Pancreas (tissue), 10 donors: ENCODE measurements around the gene KSR1. TPM values are rescaled to one million over a fixed set of nuclear protein-coding genes. Genes with fewer than 3 reads are reported as not detected.
"Not testable (repeated sequence)": the region's sequence is repeated elsewhere in the genome, so short reads cannot be mapped to it uniquely, and the experiment has no call there.

ENCODE experiments used
- ATAC-seq, 4 donors: fragments of 200-7000 bp; cut with Tn5 transposase; one replicate each; pipeline versions ENCODE4 v1.8.0 to v1.9.1; 2020; ENCODE audit warnings: mild to moderate bottlenecking in 4 of 4, moderate library complexity in 4 of 4
- DNase-seq, 6 donors: peaks; one replicate each; pipeline ENCODE4 v3.0.0-alpha.2; 2020
- FAIRE-seq: peaks from 2 replicates; lab custom pipeline; 2012; peaks lifted over from hg19 to GRCh38; lab: Jason Lieb, UNC
- H3K27ac ChIP-seq, 4 donors: fragments of 200-600 bp; sonication (generic); 1 replicate in 3 of 4; 2 replicates in 1 of 4; pipeline versions ENCODE4 v1.5.0 to v1.8.0; 2020
- H3K27me3 ChIP-seq, 4 donors: fragments of 200-600 bp; one replicate each; pipeline ENCODE4 v1.8.0; 2021
- H3K36me3 ChIP-seq, 3 donors: fragments of 200-600 bp; sonication (generic) in 1 of 3; one replicate each; pipeline versions ENCODE4 v1.5.0 to v1.8.0; 2020 to 2021
- H3K4me1 ChIP-seq, 3 donors: fragments of 200-600 bp; one replicate each; pipeline ENCODE4 v1.8.0; 2021
- H3K4me3 ChIP-seq, 4 donors: fragments of 200-600 bp; sonication (generic) in 2 of 4; one replicate each; pipeline versions ENCODE4 v1.5.0 to v1.8.0; 2020 to 2021
- H3K9me3 ChIP-seq, 4 donors: fragments of 200-600 bp; one replicate each; pipeline ENCODE4 v1.8.0; 2021
- WGBS, 2 donors: extraction: QIAGEN DNeasy Blood & Tissue Kit; methylation state at CpG; one replicate each; pipeline ENCODE4 v1.1.7; 2013; 5-methylcytosine and 5-hydroxymethylcytosine counted together
- intact Hi-C, 3 donors: fragments of 100-400 bp; cut with DNase I; formaldehyde crosslinking; loops; one replicate each; pipeline versions ENCODE4 v1.11.1 to v1.14.2; 2022
- polyA plus RNA-seq, 2 donors: library from polyadenylated mRNA; stranded (reverse); fragments of 200-250 nt; gene quantifications; one replicate each; pipeline ENCODE4 v1.2.3, GENCODE V29; 2013
- total RNA-seq, 6 donors: library from RNA; stranded (reverse); fragmentation: NEBNext Ultra II Directional in 4 of 6; extraction: Animal tissue kit (Norgen Biotek cat#: 25700) in 4 of 6; gene quantifications; one replicate each; pipeline versions ENCODE4 v1.2.1 to v1.2.4, GENCODE V29; 2021 to 2023
- TF ChIP-seq, protein P1 (sequence below), 4 donors: fragments of 200-600 bp; sonication (generic) in 3 of 4; IDR thresholded peaks; one replicate each; pipeline versions ENCODE4 v1.5.0 to v1.8.0; 2021; ENCODE audit warnings: antibody characterized with exemption in 4 of 4
- donor health status: healthy with polysubstance abuse.
- donor health status: DM: no; HTN: no; CAD: no; lungs with moderate emphysema.
- donor health status: DM: no; HTN: no; CAD: no.
- donor health status: control.
- donor health status: control.
- donor health status: Bipolar disorder and iron deficiency.
- donor health status: DM: yes; HTN: yes; CAD: no.
- donor health status: DM: no; HTN: no; CAD: no.
- donor health status: DM: no; HTN: no; CAD: no.
- donor health status: DM: yes; HTN: yes; CAD: no.

Gene KSR1
- total and polyA plus RNA-seq, 8 donors: 68.2 to 139 (median 103) TPM

DNA sequence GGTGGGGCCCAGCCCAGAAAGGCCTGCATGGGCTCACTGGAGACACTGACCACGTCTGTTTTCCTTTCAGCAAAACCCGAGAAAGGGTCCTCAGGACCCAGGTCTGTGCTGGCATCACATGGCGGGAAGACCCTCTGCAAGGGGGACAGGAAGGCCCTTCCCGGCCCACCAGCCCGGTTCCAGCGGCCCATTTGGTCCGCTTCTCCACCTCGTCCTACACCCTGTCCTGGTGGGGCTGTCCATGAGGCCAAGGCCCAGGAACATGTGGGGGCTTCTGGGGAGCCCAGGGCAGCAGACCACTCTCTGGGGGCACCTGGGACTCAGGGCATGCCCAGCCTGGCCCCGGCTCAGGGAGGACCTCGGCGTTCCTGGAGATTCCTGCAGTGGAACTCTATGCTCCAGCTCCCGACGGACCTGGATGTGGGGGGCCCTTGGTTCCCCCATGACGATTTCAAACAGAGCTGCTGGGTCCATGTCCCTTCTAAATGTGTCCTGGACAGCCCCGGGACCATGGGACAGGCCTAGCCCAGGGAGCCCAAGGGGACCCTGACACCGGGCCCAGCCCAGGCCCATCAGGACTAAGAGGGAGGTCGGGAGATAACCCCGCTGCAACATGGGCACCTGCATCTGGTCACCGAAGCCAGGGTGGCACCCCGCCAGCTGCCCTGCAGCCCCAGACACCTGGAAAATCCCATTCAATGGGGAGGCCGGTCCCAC lies 26.4 kb upstream of the KSR1 start:
- FAIRE-seq (no peak), DNase-seq (peak in 1 of 6 donors; percentile 54), ATAC-seq (no peak)
- Histone ChIP-seq H3K36me3 (no peaks in the 10 kb centered on the region), H3K27me3 (no peaks in the 10 kb centered on the region), H3K4me3 (no peak overlapping the region), H3K4me1 (no peaks in the 10 kb centered on the region), H3K9me3 (no peaks in the 10 kb centered on the region), H3K27ac (no peak overlapping the region)
- WGBS, 2 donors: 74 to 87% methylated on average over 21 of the region's 21 CpGs
- intact Hi-C loops: no loop called here
- TF ChIP-seq, protein P1, sequence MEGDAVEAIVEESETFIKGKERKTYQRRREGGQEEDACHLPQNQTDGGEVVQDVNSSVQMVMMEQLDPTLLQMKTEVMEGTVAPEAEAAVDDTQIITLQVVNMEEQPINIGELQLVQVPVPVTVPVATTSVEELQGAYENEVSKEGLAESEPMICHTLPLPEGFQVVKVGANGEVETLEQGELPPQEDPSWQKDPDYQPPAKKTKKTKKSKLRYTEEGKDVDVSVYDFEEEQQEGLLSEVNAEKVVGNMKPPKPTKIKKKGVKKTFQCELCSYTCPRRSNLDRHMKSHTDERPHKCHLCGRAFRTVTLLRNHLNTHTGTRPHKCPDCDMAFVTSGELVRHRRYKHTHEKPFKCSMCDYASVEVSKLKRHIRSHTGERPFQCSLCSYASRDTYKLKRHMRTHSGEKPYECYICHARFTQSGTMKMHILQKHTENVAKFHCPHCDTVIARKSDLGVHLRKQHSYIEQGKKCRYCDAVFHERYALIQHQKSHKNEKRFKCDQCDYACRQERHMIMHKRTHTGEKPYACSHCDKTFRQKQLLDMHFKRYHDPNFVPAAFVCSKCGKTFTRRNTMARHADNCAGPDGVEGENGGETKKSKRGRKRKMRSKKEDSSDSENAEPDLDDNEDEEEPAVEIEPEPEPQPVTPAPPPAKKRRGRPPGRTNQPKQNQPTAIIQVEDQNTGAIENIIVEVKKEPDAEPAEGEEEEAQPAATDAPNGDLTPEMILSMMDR (IDR thresholded peaks at IDR 0.05): no peak

- FAIRE-seq (no peak), ATAC-seq (no peak), DNase-seq (no peak)
- Histone ChIP-seq H3K4me1 (no peaks in the 10 kb centered on the region), H3K27me3 (no peaks in the 10 kb centered on the region), H3K4me3 (no peak overlapping the region), H3K36me3 (no peaks in the 10 kb centered on the region), H3K9me3 (no peaks in the 10 kb centered on the region), H3K27ac (no peak overlapping the region)
- intact Hi-C loops: no loop called here
- WGBS, 2 donors: 75 to 83% methylated on average over 7 of the region's 7 CpGs
- TF ChIP-seq, protein P1 (IDR thresholded peaks at IDR 0.05): no peak
Observed at GRCh38 chr17:27430383-27430840, 25.8 kb upstream of the KSR1 start.

DNA sequence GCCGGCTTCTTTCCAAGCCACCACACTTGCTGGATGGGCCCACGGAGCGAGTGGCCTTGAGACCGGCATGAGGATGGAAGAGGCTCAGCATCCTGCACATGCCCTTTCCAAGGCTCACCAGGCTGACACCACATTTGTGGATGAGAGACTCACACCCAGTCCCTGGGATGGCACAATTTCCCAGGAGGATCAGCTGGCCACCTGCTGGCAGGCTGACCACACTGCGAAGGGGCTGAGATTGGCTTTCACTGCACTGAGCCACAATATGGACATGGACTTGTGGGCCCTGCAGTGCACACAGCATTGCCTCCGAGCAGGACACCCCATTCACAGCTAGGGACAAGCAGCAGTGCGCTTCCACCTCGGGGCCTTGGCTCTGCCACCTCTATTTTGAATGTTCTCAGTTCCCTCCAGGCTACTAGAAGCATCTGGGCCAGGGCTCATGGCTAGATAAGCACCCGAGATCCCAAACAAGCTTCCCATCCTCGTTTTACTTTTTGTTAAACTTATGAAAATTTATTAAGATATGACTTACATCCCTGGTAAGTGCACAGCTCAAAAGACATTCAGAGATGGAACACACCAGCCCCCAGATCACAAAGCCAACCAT lies 25.3 kb upstream of the KSR1 start:
- intact Hi-C loops: no loop called here
- no peaks in the 10 kb centered on the region for H3K27me3 ChIP-seq
- ATAC-seq (peak; percentile 43 to 80 (median 76)), FAIRE-seq (no peak), DNase-seq (peak in 2 of 6 donors; percentile 39 to 68)
- WGBS, 2 donors: 63 to 74% methylated on average over 10 of the region's 10 CpGs
- TF ChIP-seq, protein P1 (IDR thresholded peaks at IDR 0.05): peak; percentile 9 to 41 (median 34)
- no peaks in the 10 kb centered on the region for H3K4me1 ChIP-seq
- H3K36me3 ChIP-seq: no peaks in the 10 kb centered on the region
- H3K9me3 ChIP-seq: no peaks in the 10 kb centered on the region
- H3K27ac ChIP-seq: no peak overlapping the region
- H3K4me3 ChIP-seq: no peak overlapping the region

GRCh38 chr17:27433521-27433920 lies 22.7 kb upstream of the KSR1 start:
- H3K27me3 ChIP-seq: no peaks in the 10 kb centered on the region
- no peak overlapping the region for H3K4me3 ChIP-seq
- intact Hi-C loops: no loop called here
- TF ChIP-seq, protein P1 (IDR thresholded peaks at IDR 0.05): no peak
- no peaks in the 10 kb centered on the region for H3K36me3 ChIP-seq
- H3K4me1 ChIP-seq: no peaks in the 10 kb centered on the region
- WGBS, 2 donors: 75 to 81% methylated on average over 8 of the region's 8 CpGs
- DNase-seq (no peak), ATAC-seq (no peak), FAIRE-seq (no peak)
- H3K27ac ChIP-seq: no peak overlapping the region
- H3K9me3 ChIP-seq: no peaks in the 10 kb centered on the region

- H3K27me3 ChIP-seq, H3K4me1 ChIP-seq, ATAC-seq, H3K27ac ChIP-seq, H3K9me3 ChIP-seq, intact Hi-C loops, H3K36me3 ChIP-seq, FAIRE-seq, H3K4me3 ChIP-seq, DNase-seq: not testable (repeated sequence)
- 95 to 98% methylated on average over 6 of the region's 6 CpGs for WGBS, 2 donors
Observed at GRCh38 chr17:27435431-27436070, 20.7 kb upstream of the KSR1 start.
